Esophagus muscularis mucosa (tissue), 4 donors: ENCODE data around the gene TAOK2.

Source experiments
- EP300 ChIP-seq: sonication (generic); formaldehyde crosslinking; IDR thresholded peaks from one replicate; pipeline ENCODE4 v1.6.1; 2017; ENCODE audit warnings: antibody characterized with exemption
- POLR2A ChIP-seq: fragments of 450-650 bp; IDR thresholded peaks from one replicate; pipeline ENCODE4 v1.6.1; 2017; ENCODE audit warnings: antibody characterized with exemption, moderate library complexity, mild to moderate bottlenecking, low read depth
- POLR2AphosphoS5 ChIP-seq, 2 donors: sonication (generic); formaldehyde crosslinking; IDR thresholded peaks; one replicate each; pipeline ENCODE4 v1.6.1; 2017; ENCODE audit warnings: antibody characterized with exemption in 2 of 2
- TF ChIP-seq, protein P1 (sequence below), 3 experiments: fragments of 200-600 bp in 2 of 3; fragments of 450-650 bp in 1 of 3; sonication (generic) in 2 of 3; IDR thresholded peaks; one replicate each; pipeline ENCODE4 v1.5.1; 2017 to 2019; ENCODE audit warnings: antibody characterized with exemption in 3 of 3, mild to moderate bottlenecking in 2 of 3, moderate library complexity in 1 of 3

DNA sequence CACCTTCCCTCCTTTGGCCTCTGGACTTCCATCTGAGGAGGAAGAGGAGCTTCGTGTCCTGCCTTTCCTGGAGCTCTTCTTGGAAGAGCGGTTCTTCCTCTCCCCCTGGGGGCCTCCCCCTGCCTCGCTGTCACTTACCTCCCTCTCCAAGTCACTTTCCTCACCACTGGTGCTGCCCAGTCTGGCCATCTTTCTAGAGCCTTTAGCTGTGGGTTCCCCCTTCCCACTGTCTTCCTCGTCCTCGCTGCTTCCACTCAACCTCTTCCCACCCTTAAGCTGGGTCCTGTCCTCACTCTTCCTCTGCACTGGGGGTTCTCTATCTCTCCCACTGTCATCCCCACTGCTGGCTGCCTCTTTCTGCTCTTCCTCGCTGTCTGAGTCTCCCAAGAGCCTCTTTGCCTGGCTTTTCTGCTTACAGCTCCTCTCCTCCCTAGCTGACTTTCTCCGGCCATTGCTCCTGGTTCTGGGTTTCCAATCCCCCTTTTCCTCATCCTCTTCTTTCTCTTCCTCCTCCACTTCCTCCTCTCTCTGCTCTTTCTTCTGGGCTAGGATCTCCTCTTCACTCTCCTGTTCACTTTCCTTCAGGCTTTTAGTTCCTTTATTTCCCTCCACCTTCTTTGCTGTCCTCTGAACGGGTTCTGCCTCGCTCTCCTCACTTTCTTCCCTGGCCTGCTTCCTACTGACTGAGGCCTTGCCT, 20.4 kb downstream of the TAOK2 start:
- TF ChIP-seq, protein P1, sequence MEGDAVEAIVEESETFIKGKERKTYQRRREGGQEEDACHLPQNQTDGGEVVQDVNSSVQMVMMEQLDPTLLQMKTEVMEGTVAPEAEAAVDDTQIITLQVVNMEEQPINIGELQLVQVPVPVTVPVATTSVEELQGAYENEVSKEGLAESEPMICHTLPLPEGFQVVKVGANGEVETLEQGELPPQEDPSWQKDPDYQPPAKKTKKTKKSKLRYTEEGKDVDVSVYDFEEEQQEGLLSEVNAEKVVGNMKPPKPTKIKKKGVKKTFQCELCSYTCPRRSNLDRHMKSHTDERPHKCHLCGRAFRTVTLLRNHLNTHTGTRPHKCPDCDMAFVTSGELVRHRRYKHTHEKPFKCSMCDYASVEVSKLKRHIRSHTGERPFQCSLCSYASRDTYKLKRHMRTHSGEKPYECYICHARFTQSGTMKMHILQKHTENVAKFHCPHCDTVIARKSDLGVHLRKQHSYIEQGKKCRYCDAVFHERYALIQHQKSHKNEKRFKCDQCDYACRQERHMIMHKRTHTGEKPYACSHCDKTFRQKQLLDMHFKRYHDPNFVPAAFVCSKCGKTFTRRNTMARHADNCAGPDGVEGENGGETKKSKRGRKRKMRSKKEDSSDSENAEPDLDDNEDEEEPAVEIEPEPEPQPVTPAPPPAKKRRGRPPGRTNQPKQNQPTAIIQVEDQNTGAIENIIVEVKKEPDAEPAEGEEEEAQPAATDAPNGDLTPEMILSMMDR (IDR thresholded peaks at IDR 0.05) = no peak
- no peak for TF ChIP-seq POLR2A
- TF ChIP-seq EP300 = no peak
- TF ChIP-seq POLR2AphosphoS5 (IDR thresholded peaks at IDR 0.05) = no peak
